A673 (cell line): ENCODE measurements around the gene KRTAP21-2. TPM values are rescaled to one million over a fixed set of nuclear protein-coding genes. Genes with fewer than 3 reads are reported as not detected.

Source experiments
- BruUV-seq: library from RNA; stranded (reverse); fragments of 400-500 nt; replicated peaks from 2 replicates; lab custom pipeline; 2021; lab: Mats Ljungman, UMichigan
- CTCF ChIA-PET: fragments of 300-600 bp; sonication (Branson Sonifier 250); formaldehyde crosslinking; loops from one replicate; lab custom pipeline; 2022; ENCODE audit warnings: antibody characterized with exemption; lab: Charles Lee
- POLR2A ChIA-PET: fragments of 300-600 bp; sonication (Branson Sonifier 250); formaldehyde crosslinking; loops from one replicate; lab custom pipeline; 2022; ENCODE audit warnings: antibody characterized with exemption; ENCODE audit not compliant: low non-redundant PET; lab: Charles Lee
- DNase-seq: peaks from one replicate; pipeline ENCODE4 v3.0.0-alpha.2; 2015; ENCODE audit warnings: low spot score
- H3K27ac ChIP-seq: fragments of 200-600 bp; sonication (generic); 2 replicates; pipeline ENCODE4 v1.5.1; 2016; ENCODE audit warnings: mixed run types, low read depth, mild to moderate bottlenecking, mixed read lengths, antibody characterized with exemption, low read length; ENCODE audit not compliant: poor library complexity, severe bottlenecking
- H3K27me3 ChIP-seq: fragments of 200-600 bp; sonication (generic); replicated peaks from 2 replicates; pipeline ENCODE4 v1.6.1; 2017; ENCODE audit warnings: mixed run types, low read depth, mild to moderate bottlenecking, mixed read lengths, antibody characterized with exemption, low read length; ENCODE audit not compliant: insufficient read depth, poor library complexity
- H3K36me3 ChIP-seq: fragments of 200-600 bp; sonication (generic); 2 replicates; pipeline ENCODE4 v1.6.1; 2016; ENCODE audit warnings: mixed run types, mild to moderate bottlenecking, mixed read lengths, antibody characterized with exemption, low read length; ENCODE audit not compliant: insufficient read depth, poor library complexity, severe bottlenecking
- H3K4me1 ChIP-seq: fragments of 200-600 bp; sonication (generic); 2 replicates; pipeline ENCODE4 v1.6.1; 2017; ENCODE audit warnings: mixed run types, mild to moderate bottlenecking, mixed read lengths, antibody characterized with exemption, low read length; ENCODE audit not compliant: insufficient read depth, poor library complexity, severe bottlenecking
- H3K4me3 ChIP-seq: fragments of 200-600 bp; sonication (generic); 2 replicates; pipeline ENCODE4 v1.5.1; 2016; ENCODE audit warnings: low read depth, mixed run types, mild to moderate bottlenecking, mixed read lengths, low read length; ENCODE audit not compliant: poor library complexity, severe bottlenecking
- H3K9me3 ChIP-seq: fragments of 200-600 bp; sonication (generic); 2 replicates; pipeline ENCODE4 v1.6.1; 2016; ENCODE audit warnings: mixed run types, low read depth, mild to moderate bottlenecking, mixed read lengths, antibody characterized with exemption, low read length; ENCODE audit not compliant: poor library complexity, severe bottlenecking
- CTCF ChIP-seq: fragments of 300-800, 200-600 bp; sonication (generic); conservative IDR thresholded peaks from 2 replicates; pipeline ENCODE4 v1.5.1; 2017; ENCODE audit warnings: low read depth, mild to moderate bottlenecking, antibody characterized with exemption, low read length, moderate library complexity, mixed read lengths
- EZH2 ChIP-seq: fragments of 200-600 bp; sonication (generic); IDR thresholded peaks from 2 replicates; pipeline ENCODE4 v1.6.1; 2017; ENCODE audit warnings: borderline replicate concordance, low read depth, mild to moderate bottlenecking, mixed read lengths, antibody characterized with exemption, low read length; ENCODE audit not compliant: poor library complexity, severe bottlenecking
- intact Hi-C: fragments of 100-400 bp; cut with micrococcal nuclease; formaldehyde crosslinking; loops from one replicate; pipeline ENCODE4 v1.10.0; 2022; ENCODE audit not compliant: unreplicated experiment
- total RNA-seq: library from RNA; stranded (reverse); gene quantifications from 2 replicates; pipeline ENCODE4 v1.2.3, GENCODE V29; 2021

The KRTAP21-2 gene
- total RNA-seq, 1 experiment from 2014 or later, result not detected

- Histone ChIP-seq H3K27ac (no peak overlapping the region), H3K36me3 (no peaks in the 10 kb centered on the region), H3K9me3 (peaks cover 4% of the 10 kb centered on the region), H3K27me3 (peaks cover 4% of the 10 kb centered on the region), H3K4me1 (no peaks in the 10 kb centered on the region), H3K4me3 (no peak overlapping the region)
- no TSS peak for BruUV-seq
- TF ChIP-seq CTCF, result no peak
- no peak for TF ChIP-seq EZH2
- CTCF ChIA-PET, result no interaction called here
- POLR2A ChIA-PET, result no interaction called here
- DNase-seq, result no peak
- intact Hi-C loops, result no loop called here
These were observed 27.7 kb downstream of the KRTAP21-2 start for GRCh38 chr21:30719401-30719800.

GRCh38 chr21:30718239-30718909, 28.7 kb downstream of the KRTAP21-2 start, which contains the start of gene KRTAP21-3:
Gene KRTAP21-3, minus strand, starts transcription at chr21:30718777. Its CDS starts 18 bp downstream, at chr21:30718759.
- DNase-seq, result no peak
- Histone ChIP-seq H3K4me3 (no peak within 1 kb of the TSS), H3K36me3 (no peaks in the 10 kb centered on the region), H3K27ac (no peak within 1 kb of the TSS), H3K4me1 (no peaks in the 10 kb centered on the region), H3K9me3 (peaks cover 10% of the 10 kb centered on the region), H3K27me3 (peaks cover 4% of the 10 kb centered on the region)
- ChIA-PET POLR2A (no interaction called here), CTCF (no interaction called here)
- intact Hi-C loops, result no loop called here
- no TSS peak for BruUV-seq
- TF ChIP-seq EZH2, result no peak
- TF ChIP-seq CTCF, result no peak

- TF ChIP-seq EZH2 (no peak), CTCF (no peak)
- BruUV-seq, result no TSS peak
- peaks cover 4% of the 10 kb centered on the region for H3K27me3 ChIP-seq
- intact Hi-C loops, result no loop called here
- CTCF ChIA-PET, result no interaction called here
- no peak overlapping the region for H3K27ac ChIP-seq
- H3K4me3 ChIP-seq, result no peak overlapping the region
- DNase-seq, result no peak
- H3K9me3 ChIP-seq, result peaks cover 17% of the 10 kb centered on the region
- POLR2A ChIA-PET, result no interaction called here
- H3K36me3 ChIP-seq, result no peaks in the 10 kb centered on the region
- no peaks in the 10 kb centered on the region for H3K4me1 ChIP-seq
These were observed 30.0 kb downstream of the KRTAP21-2 start for GRCh38 chr21:30717105-30717504.
